Activated naive CD4-positive, alpha-beta T cell treated with anti-CD3 and anti-CD28 coated beads, Interleukin-2, amount 10 ng/mL, durations not matched to agents 7 days and 5 days (primary cell): ENCODE measurements around the gene TIPARP.
A peak's percentile ranks its signal among the peaks of the same experiment; 100 is the strongest.
"Not testable (repeated sequence)": the region's sequence is repeated elsewhere in the genome, so short reads cannot be mapped to it uniquely, and the experiment has no call there.

ENCODE experiments used
- CTCF ChIA-PET: fragments of 350-600 bp; sonication (Branson Sonifier 250); formaldehyde crosslinking; loops from one replicate; lab custom pipeline; 2021; ENCODE audit warnings: antibody characterized with exemption; lab: Charles Lee
- DNase-seq: peaks from one replicate; pipeline ENCODE4 v3.0.0-alpha.2; 2020
- H3K27ac Mint-ChIP-seq: one replicate; pipeline ENCODE4 v1.8.0; 2021; ENCODE audit warnings: mild to moderate bottlenecking, moderate library complexity, mixed read lengths
- H3K27me3 Mint-ChIP-seq: one replicate; pipeline ENCODE4 v1.8.0; 2021; ENCODE audit warnings: mild to moderate bottlenecking, mixed read lengths
- H3K36me3 Mint-ChIP-seq: one replicate; pipeline ENCODE4 v1.8.0; 2021; ENCODE audit warnings: mixed read lengths
- H3K4me1 Mint-ChIP-seq: one replicate; pipeline ENCODE4 v1.8.0; 2021; ENCODE audit warnings: mixed read lengths
- H3K4me3 Mint-ChIP-seq: one replicate; pipeline ENCODE4 v1.8.0; 2021; ENCODE audit warnings: mild to moderate bottlenecking, moderate library complexity, mixed read lengths
- H3K9me3 Mint-ChIP-seq: one replicate; pipeline ENCODE4 v1.8.0; 2021; ENCODE audit warnings: mixed read lengths

The TIPARP gene

GRCh38 chr3:156689608-156690007, 15.2 kb downstream of the TIPARP start:
- Mint-ChIP-seq H3K4me1 (peaks cover 78% of the 10 kb centered on the region), H3K36me3 (peaks cover 61% of the 10 kb centered on the region), H3K27me3 (no peaks in the 10 kb centered on the region), H3K4me3 (no peak overlapping the region), H3K9me3 (no peaks in the 10 kb centered on the region), H3K27ac (no peak overlapping the region)
- no peak for DNase-seq
- CTCF ChIA-PET = interaction anchor here (0.9 to 1.1 kb wide), 3 partner anchors 10 to 442 kb away, joined by 3 read pairs; no protein-coding TSS in a partner anchor

- H3K9me3 Mint-ChIP-seq = no peaks in the 10 kb centered on the region
- CTCF ChIA-PET = no interaction called here
- DNase-seq = no peak
- no peak overlapping the region for H3K4me3 Mint-ChIP-seq
- no peak overlapping the region for H3K27ac Mint-ChIP-seq
- H3K27me3 Mint-ChIP-seq = no peaks in the 10 kb centered on the region
- peaks cover 58% of the 10 kb centered on the region for H3K4me1 Mint-ChIP-seq
- H3K36me3 Mint-ChIP-seq = peaks cover 66% of the 10 kb centered on the region
These were observed 17.5 kb downstream of the TIPARP start for GRCh38 chr3:156691920-156692319.

GRCh38 chr3:156693166-156693565, 18.8 kb downstream of the TIPARP start:
- H3K27ac Mint-ChIP-seq = no peak overlapping the region
- peaks cover 50% of the 10 kb centered on the region for H3K4me1 Mint-ChIP-seq
- H3K36me3 Mint-ChIP-seq = peaks cover 65% of the 10 kb centered on the region

DNA sequence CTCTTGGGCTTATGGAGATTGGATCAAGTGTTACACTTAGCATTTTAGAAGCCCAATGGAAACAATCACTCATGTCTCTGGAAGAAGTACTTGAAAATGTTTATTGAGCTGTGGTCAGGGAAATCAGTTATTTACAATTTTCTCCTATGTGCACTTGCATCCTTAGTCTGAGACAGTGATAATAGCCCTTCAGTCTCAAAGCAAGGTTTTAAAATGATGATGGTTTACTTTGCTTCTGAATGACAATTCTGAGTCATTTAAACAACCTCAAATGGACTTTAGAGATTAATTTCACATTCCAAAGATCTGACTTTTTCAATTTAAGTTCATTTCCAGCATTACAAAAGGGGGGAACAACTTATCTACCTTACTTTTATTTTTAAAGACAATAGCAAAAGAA, 20.1 kb downstream of the TIPARP start:
- Mint-ChIP-seq H3K27me3 (no peaks in the 10 kb centered on the region), H3K4me3 (no peak overlapping the region), H3K27ac (no peak overlapping the region), H3K4me1 (peaks cover 45% of the 10 kb centered on the region), H3K36me3 (peaks cover 68% of the 10 kb centered on the region), H3K9me3 (no peaks in the 10 kb centered on the region)
- no peak for DNase-seq
- CTCF ChIA-PET = no interaction called here

More at GRCh38 chr3:156693166-156693565, 18.8 kb downstream of the TIPARP start:
- DNase-seq = no peak
- CTCF ChIA-PET = no interaction called here
- no peak overlapping the region for H3K4me3 Mint-ChIP-seq
- no peaks in the 10 kb centered on the region for H3K9me3 Mint-ChIP-seq
- no peaks in the 10 kb centered on the region for H3K27me3 Mint-ChIP-seq

GRCh38 chr3:156702367-156702766, 28.0 kb downstream of the TIPARP start:
- no peak overlapping the region for H3K27ac Mint-ChIP-seq
- H3K9me3 Mint-ChIP-seq = no peaks in the 10 kb centered on the region
- no peak overlapping the region for H3K4me3 Mint-ChIP-seq
- CTCF ChIA-PET = interaction anchor here (1.1 to 1.9 kb wide), 3 partner anchors 20 to 435 kb away, joined by 3 to 6 read pairs (median 3); no protein-coding TSS in a partner anchor
- DNase-seq = no peak
- H3K27me3 Mint-ChIP-seq = no peaks in the 10 kb centered on the region
- peaks cover 72% of the 10 kb centered on the region for H3K36me3 Mint-ChIP-seq
- H3K4me1 Mint-ChIP-seq = peaks cover 51% of the 10 kb centered on the region

- peaks cover 67% of the 10 kb centered on the region for H3K36me3 Mint-ChIP-seq
- no peak overlapping the region for H3K4me3 Mint-ChIP-seq
- no peaks in the 10 kb centered on the region for H3K9me3 Mint-ChIP-seq
- CTCF ChIA-PET = interaction anchor here (1.9 kb wide), 1 partner anchor 18 kb away, joined by 6 read pairs; no protein-coding TSS in a partner anchor
- no peak for DNase-seq
- no peak overlapping the region for H3K27ac Mint-ChIP-seq
- peaks cover 39% of the 10 kb centered on the region for H3K4me1 Mint-ChIP-seq
- no peaks in the 10 kb centered on the region for H3K27me3 Mint-ChIP-seq
These were observed 30.1 kb downstream of the TIPARP start for GRCh38 chr3:156704370-156705036.

GRCh38 chr3:156705761-156706616, 31.6 kb downstream of the TIPARP start:
- no peaks in the 10 kb centered on the region for H3K9me3 Mint-ChIP-seq
- CTCF ChIA-PET = interaction anchor here (0.6 to 1.0 kb wide), 3 partner anchors 8 to 442 kb away, joined by 3 read pairs; no protein-coding TSS in a partner anchor
- H3K4me3 Mint-ChIP-seq = no peak overlapping the region
- H3K4me1 Mint-ChIP-seq = peaks cover 38% of the 10 kb centered on the region
- peaks cover 67% of the 10 kb centered on the region for H3K36me3 Mint-ChIP-seq
- no peaks in the 10 kb centered on the region for H3K27me3 Mint-ChIP-seq
- peak overlapping the region; percentile 37 for H3K27ac Mint-ChIP-seq
- no peak for DNase-seq

DNA sequence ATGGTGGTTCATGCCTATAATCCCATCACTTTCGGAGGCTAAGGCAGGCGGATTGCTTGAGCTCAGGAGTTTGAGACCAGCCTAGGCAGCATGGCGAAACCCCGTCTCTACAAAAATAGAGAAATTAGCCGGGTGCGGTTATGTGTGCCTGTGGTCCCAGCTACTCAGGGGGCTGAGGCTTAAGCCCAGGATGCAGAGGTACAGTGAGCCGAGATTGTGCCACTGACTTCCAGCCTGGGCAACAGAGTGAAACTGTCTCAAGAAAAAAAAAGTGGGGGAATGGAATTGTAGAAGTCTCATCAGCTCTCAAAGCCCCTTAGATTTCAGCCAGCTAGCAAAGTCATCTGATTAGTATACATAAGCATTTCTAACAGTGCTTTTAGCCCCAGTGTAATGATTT, 33.2 kb downstream of the TIPARP start:
- Mint-ChIP-seq H3K36me3 (peaks cover 61% of the 10 kb centered on the region), H3K27ac (no peak overlapping the region), H3K4me1 (peaks cover 33% of the 10 kb centered on the region), H3K27me3 (no peaks in the 10 kb centered on the region), H3K4me3 (no peak overlapping the region), H3K9me3 (no peaks in the 10 kb centered on the region)
- DNase-seq = no peak
- CTCF ChIA-PET = no interaction called here

DNA sequence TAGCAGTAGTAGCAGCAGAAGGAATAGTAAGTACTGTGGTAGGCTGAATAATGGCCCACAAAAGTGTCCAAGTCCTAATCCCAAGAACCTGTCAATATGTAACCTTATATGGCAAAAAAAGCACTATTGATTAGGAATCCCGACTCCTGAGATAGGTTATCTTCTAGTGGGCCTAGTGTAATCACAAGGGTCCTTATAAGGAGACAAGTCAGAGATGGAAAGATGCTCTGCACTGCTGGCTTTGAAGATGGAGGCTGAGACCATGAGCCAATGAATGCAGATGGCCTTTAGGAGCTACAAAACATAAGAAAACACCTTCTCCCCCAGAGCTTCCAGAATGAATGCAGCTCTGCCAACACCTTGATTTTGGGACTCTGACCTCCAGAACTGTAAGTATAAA, 36.0 kb downstream of the TIPARP start:
- Mint-ChIP-seq H3K36me3 (peaks cover 58% of the 10 kb centered on the region), H3K4me3 (no peak overlapping the region), H3K27me3 (no peaks in the 10 kb centered on the region), H3K27ac (no peak overlapping the region), H3K9me3 (no peaks in the 10 kb centered on the region), H3K4me1 (peaks cover 20% of the 10 kb centered on the region)
- no peak for DNase-seq
- CTCF ChIA-PET = interaction anchor here (0.8 kb wide), 1 partner anchor 155 kb away, joined by 3 read pairs; the partner anchor contains the start of gene SSR3

DNA sequence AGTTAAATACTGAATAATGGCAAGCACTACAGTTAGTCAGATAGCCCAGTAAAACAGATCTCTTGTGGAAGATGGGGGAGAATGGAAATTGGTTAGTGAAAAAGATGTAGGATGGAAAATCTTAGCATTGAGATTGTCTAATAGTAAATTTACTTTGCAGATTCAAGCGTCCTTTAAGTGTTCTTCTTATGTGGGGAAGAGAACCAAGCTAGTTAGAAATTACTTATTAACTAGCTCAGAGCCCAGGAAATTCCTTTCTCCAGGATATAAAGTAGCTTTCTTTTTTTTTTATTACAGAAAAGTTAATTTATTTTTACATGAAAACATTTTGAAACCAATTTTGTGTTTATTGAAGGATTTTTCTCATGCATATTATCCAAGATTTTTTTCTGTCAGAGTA, 36.7 kb downstream of the TIPARP start:
- Mint-ChIP-seq H3K27ac (no peak overlapping the region), H3K36me3 (peaks cover 59% of the 10 kb centered on the region), H3K4me3 (no peak overlapping the region), H3K9me3 (no peaks in the 10 kb centered on the region), H3K4me1 (peaks cover 14% of the 10 kb centered on the region), H3K27me3 (no peaks in the 10 kb centered on the region)
- CTCF ChIA-PET = interaction anchor here (0.8 to 0.9 kb wide), 2 partner anchors 151 to 156 kb away, joined by 3 read pairs; partner anchors contain the start of gene SSR3
- no peak for DNase-seq

DNA sequence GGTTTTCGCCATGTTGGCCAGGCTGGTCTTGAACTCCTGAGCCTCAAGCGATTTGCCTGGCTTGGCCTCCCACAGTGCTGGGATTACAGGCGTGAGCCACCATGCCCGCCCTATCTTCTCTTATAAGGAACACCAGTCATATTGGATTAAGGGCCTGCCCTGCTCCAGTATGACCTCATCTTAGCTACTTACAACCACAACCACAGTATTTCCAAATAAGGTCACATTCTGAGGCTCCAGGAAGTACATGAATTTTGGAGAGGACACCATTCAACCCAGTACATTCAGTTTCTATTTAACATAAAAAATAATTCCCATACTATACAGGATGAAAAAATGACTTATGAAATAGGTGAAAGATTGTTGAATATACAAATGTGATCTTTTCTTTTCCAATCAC, 37.6 kb downstream of the TIPARP start:
- H3K4me1 Mint-ChIP-seq = peaks cover 14% of the 10 kb centered on the region
- H3K9me3 Mint-ChIP-seq, H3K27ac Mint-ChIP-seq, H3K4me3 Mint-ChIP-seq, H3K27me3 Mint-ChIP-seq, DNase-seq, CTCF ChIA-PET: not testable (repeated sequence)
- peaks cover 59% of the 10 kb centered on the region for H3K36me3 Mint-ChIP-seq

GRCh38 chr3:156716105-156716862, 41.9 kb downstream of the TIPARP start:
- Mint-ChIP-seq H3K27me3 (no peaks in the 10 kb centered on the region), H3K9me3 (no peaks in the 10 kb centered on the region), H3K36me3 (peaks cover 37% of the 10 kb centered on the region), H3K4me3 (no peak overlapping the region), H3K27ac (peak overlapping the region; percentile 37), H3K4me1 (peaks cover 5% of the 10 kb centered on the region)
- no peak for DNase-seq
- CTCF ChIA-PET = no interaction called here

GRCh38 chr3:156718622-156719306, 44.4 kb downstream of the TIPARP start:
- Mint-ChIP-seq H3K27ac (no peak overlapping the region), H3K4me1 (peaks cover 12% of the 10 kb centered on the region), H3K4me3 (no peak overlapping the region), H3K27me3 (no peaks in the 10 kb centered on the region), H3K36me3 (peaks cover 36% of the 10 kb centered on the region), H3K9me3 (no peaks in the 10 kb centered on the region)
- DNase-seq = no peak
- CTCF ChIA-PET = no interaction called here
